Stomach (tissue), 4 donors: Measurements from ENCODE around the gene EIF2S1.

Source experiments
- CTCF ChIP-seq, 7 experiments: fragments of 450-650 bp in 4 of 7; fragments of 200-600 bp in 3 of 7; sonication (generic) in 3 of 7; IDR thresholded peaks; one replicate each; pipeline ENCODE4 v1.5.1; 2016 to 2019; ENCODE audit warnings: antibody characterized with exemption in 7 of 7, control low read depth in 2 of 7, mild to moderate bottlenecking in 1 of 7
- POLR2AphosphoS5 ChIP-seq, 3 donors: sonication (generic); formaldehyde crosslinking; IDR thresholded peaks; one replicate each; pipeline ENCODE4 v1.6.1; 2016; ENCODE audit warnings: antibody characterized with exemption in 3 of 3

- TF ChIP-seq POLR2AphosphoS5 (IDR thresholded peaks at IDR 0.05) (no peak), CTCF (IDR thresholded peaks at IDR 0.05) (no peak)
Observed at GRCh38 chr14:67370830-67371229, 10.7 kb downstream of the EIF2S1 start.
